HFFc6 (cell line): ENCODE measurements around the gene TMUB1. TPM values are rescaled to one million over a fixed set of nuclear protein-coding genes. Genes with fewer than 3 reads are reported as not detected.

Experiments used
- DNase-seq: peaks from one replicate; pipeline ENCODE4 v3.0.0-alpha.2; 2018
- H3K27ac Mint-ChIP-seq: 2 replicates; pipeline ENCODE4 v1.8.0; 2020; ENCODE audit warnings: mild to moderate bottlenecking, mixed read lengths
- H3K27me3 Mint-ChIP-seq: 2 replicates; pipeline ENCODE4 v1.8.0; 2021; ENCODE audit warnings: mild to moderate bottlenecking, moderate library complexity, mixed read lengths; ENCODE audit not compliant: insufficient read depth
- H3K36me3 Mint-ChIP-seq: 2 replicates; pipeline ENCODE4 v1.8.0; 2021; ENCODE audit warnings: low read depth, mixed read lengths
- H3K4me1 Mint-ChIP-seq: 2 replicates; pipeline ENCODE4 v1.8.0; 2020; ENCODE audit warnings: low read depth, mixed read lengths
- H3K4me3 Mint-ChIP-seq: 2 replicates; pipeline ENCODE4 v1.8.0; 2020; ENCODE audit warnings: mild to moderate bottlenecking, moderate library complexity, mixed read lengths
- H3K9me3 Mint-ChIP-seq: 2 replicates; pipeline ENCODE4 v1.8.0; 2020; ENCODE audit warnings: mild to moderate bottlenecking, mixed read lengths
- total RNA-seq, 6 experiments: library from RNA; stranded (reverse); fragmentation: NEBNext Ultra II Directional; extraction: Animal tissue kit (Norgen Biotek cat#: 25700); gene quantifications; 2 replicates in 1 of 6; 3 replicates in 5 of 6; pipeline ENCODE4 v1.2.3, GENCODE V29; 2021
- TF ChIP-seq, protein P1 (sequence below): fragments of 200-600 bp; sonication (generic); IDR thresholded peaks from 2 replicates; pipeline ENCODE4 v1.5.0; 2021; ENCODE audit warnings: antibody characterized with exemption, mild to moderate bottlenecking

TMUB1 gene
- total RNA-seq, 6 experiments from 2014 or later = 44.0 to 57.8 (median 51.9) TPM

DNA sequence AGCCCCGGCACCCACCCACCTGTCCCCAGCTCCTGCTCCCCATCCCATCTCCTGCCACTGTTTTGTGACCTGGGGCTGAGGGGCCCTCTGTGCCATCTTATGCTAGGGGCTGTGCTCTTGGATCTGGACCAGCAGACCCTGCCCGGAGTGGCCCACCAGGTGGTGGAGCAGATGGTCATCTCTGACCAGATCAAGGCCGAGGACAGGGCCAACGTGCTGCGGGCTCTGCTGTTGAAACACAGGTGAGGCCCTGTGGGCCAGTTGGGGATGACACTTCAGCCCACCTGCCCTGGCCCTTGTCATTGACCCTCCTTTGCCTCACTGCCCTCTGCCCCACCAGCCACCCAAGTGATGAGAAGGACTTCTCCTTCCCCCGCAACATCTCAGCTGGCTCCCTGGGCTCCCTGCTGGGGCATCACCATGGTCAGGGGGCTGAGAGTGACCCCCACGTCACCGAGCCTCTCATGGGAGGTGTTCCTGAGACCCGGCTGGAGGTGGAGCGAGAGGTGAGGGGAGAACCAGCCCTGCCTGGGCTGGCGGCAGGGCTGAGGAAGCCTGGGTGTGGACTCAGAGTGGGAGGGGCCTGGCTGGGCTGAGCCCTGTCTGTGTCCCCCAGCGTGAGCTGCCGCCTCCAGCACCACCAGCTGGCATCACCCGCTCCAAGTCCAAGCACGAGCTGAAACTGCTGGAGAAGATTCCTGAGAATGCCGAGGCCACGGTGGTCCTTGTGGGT is 13.3 kb downstream of the TMUB1 start:
- H3K9me3 Mint-ChIP-seq = no peaks in the 10 kb centered on the region
- no peak for DNase-seq
- H3K4me3 Mint-ChIP-seq = no peak overlapping the region
- H3K27ac Mint-ChIP-seq = no peak overlapping the region
- H3K36me3 Mint-ChIP-seq = peaks cover 20% of the 10 kb centered on the region
- H3K4me1 Mint-ChIP-seq = peaks cover 9% of the 10 kb centered on the region; the same call in 1 of the 2 replicates
- TF ChIP-seq, protein P1, sequence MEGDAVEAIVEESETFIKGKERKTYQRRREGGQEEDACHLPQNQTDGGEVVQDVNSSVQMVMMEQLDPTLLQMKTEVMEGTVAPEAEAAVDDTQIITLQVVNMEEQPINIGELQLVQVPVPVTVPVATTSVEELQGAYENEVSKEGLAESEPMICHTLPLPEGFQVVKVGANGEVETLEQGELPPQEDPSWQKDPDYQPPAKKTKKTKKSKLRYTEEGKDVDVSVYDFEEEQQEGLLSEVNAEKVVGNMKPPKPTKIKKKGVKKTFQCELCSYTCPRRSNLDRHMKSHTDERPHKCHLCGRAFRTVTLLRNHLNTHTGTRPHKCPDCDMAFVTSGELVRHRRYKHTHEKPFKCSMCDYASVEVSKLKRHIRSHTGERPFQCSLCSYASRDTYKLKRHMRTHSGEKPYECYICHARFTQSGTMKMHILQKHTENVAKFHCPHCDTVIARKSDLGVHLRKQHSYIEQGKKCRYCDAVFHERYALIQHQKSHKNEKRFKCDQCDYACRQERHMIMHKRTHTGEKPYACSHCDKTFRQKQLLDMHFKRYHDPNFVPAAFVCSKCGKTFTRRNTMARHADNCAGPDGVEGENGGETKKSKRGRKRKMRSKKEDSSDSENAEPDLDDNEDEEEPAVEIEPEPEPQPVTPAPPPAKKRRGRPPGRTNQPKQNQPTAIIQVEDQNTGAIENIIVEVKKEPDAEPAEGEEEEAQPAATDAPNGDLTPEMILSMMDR = no peak
- H3K27me3 Mint-ChIP-seq = peaks cover 1% of the 10 kb centered on the region; the same call in 1 of the 2 replicates

DNA sequence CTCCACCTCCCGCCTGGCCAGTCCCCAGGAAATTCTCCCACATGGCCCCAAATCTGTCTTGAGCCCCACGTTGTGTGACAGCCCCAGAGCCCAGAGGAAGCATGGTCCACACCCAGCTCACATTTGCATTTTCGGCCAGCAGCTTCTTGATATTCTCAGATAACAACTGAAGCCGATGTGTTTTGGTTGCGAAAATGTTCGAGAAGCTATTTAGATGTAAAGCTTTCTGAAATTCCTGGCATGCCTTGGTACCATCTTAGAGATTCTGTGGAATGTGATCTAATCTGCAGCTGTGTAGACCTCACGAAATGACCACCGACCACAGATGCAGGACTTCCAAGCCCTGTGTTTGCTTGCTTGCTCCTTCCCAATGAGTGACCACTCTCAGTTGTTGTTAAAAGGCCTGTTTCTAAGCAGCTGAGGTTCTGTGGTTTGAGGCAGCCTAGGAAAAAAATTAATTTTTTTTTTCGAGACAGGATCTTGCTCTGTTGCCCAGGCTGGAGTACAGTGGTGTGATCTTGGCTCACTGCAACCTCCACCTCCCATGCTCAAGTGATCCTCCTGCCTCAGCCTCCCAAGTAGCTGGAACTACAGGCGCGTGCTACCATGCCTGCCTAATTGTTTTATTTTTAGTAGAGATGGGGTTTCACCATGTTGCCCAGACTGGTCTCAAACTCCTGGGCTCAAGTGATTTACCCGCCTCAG is 15.1 kb downstream of the TMUB1 start:
- Mint-ChIP-seq H3K27ac (peak overlapping the region; percentile 81), H3K36me3 (peaks cover 20% of the 10 kb centered on the region), H3K9me3 (no peaks in the 10 kb centered on the region), H3K27me3 (peaks cover 1% of the 10 kb centered on the region; the same call in 1 of the 2 replicates), H3K4me3 (no peak overlapping the region), H3K4me1 (peaks cover 14% of the 10 kb centered on the region)
- peak; percentile 77 for DNase-seq
- TF ChIP-seq, protein P1 = no peak

GRCh38 chr7:151066273-151066974 is 16.9 kb downstream of the TMUB1 start:
- no peak for DNase-seq
- H3K4me1 Mint-ChIP-seq = peaks cover 26% of the 10 kb centered on the region
- no peak overlapping the region for H3K4me3 Mint-ChIP-seq
- H3K27ac Mint-ChIP-seq = no peak overlapping the region
- TF ChIP-seq, protein P1 = no peak
- H3K27me3 Mint-ChIP-seq = peaks cover 1% of the 10 kb centered on the region; the same call in 1 of the 2 replicates
- no peaks in the 10 kb centered on the region for H3K9me3 Mint-ChIP-seq
- H3K36me3 Mint-ChIP-seq = peaks cover 16% of the 10 kb centered on the region

DNA sequence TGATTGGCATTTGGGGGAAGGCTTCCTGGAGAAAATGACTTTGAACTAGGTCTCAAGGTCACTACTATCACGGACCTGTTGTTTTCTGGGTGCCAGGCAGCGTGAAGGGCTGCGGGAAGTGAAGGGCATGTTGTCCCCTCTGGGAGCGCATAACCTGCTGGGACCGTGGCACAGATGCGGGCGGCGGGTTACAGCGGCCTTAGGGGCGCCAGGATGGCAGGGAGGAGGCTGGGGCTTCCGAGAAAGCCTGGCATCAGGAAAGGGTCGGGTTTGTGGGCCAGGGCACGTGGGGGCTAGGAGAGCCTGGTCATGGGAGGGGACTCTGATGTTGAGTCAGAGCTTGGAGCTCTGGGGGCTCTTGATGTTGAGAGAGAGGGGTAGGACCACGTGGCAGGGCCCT is 17.8 kb downstream of the TMUB1 start:
- no peak overlapping the region for H3K27ac Mint-ChIP-seq
- TF ChIP-seq, protein P1 = no peak
- H3K9me3 Mint-ChIP-seq = no peaks in the 10 kb centered on the region
- peaks cover 16% of the 10 kb centered on the region for H3K36me3 Mint-ChIP-seq
- no peak overlapping the region for H3K4me3 Mint-ChIP-seq
- DNase-seq = no peak
- H3K4me1 Mint-ChIP-seq = peaks cover 35% of the 10 kb centered on the region
- peaks cover 1% of the 10 kb centered on the region for H3K27me3 Mint-ChIP-seq

GRCh38 chr7:151064993-151065392 is 18.3 kb downstream of the TMUB1 start:
- Mint-ChIP-seq H3K4me3 (no peak overlapping the region), H3K27me3 (peaks cover 1% of the 10 kb centered on the region), H3K4me1 (peaks cover 35% of the 10 kb centered on the region), H3K9me3 (no peaks in the 10 kb centered on the region), H3K36me3 (peaks cover 16% of the 10 kb centered on the region), H3K27ac (no peak overlapping the region)
- TF ChIP-seq, protein P1 = no peak
- no peak for DNase-seq
